CD8-positive, alpha-beta memory T cell (primary cell): ENCODE data around the gene PPP1R13L. TPM values are rescaled to one million over a fixed set of nuclear protein-coding genes. Genes with fewer than 3 reads are reported as not detected.
"Not testable (repeated sequence)": the region's sequence is repeated elsewhere in the genome, so short reads cannot be mapped to it uniquely, and the experiment has no call there.

Source experiments
- CTCF ChIA-PET: fragments of 350-600 bp; sonication (Branson Sonifier 250); formaldehyde crosslinking; loops from one replicate; lab custom pipeline; 2021; ENCODE audit warnings: antibody characterized with exemption; lab: Charles Lee
- POLR2A ChIA-PET: fragments of 350-600 bp; sonication (Branson Sonifier 250); formaldehyde crosslinking; loops from one replicate; lab custom pipeline; 2021; ENCODE audit warnings: antibody characterized with exemption; lab: Charles Lee
- DNase-seq, 5 donors: peaks; one replicate each; pipeline versions ENCODE4 v3.0.0 to v3.0.0-alpha.2; 2020 to 2022; ENCODE audit warnings: mixed read lengths in 1 of 5
- H3K27ac ChIP-seq: one replicate; pipeline ENCODE4 v1.7.0; 2013; ENCODE audit warnings: low read depth, mild to moderate bottlenecking, low read length, moderate library complexity
- H3K27me3 ChIP-seq: 2 replicates; pipeline ENCODE4 v1.7.0; 2013; ENCODE audit warnings: low read length, mild to moderate bottlenecking; ENCODE audit not compliant: insufficient read depth, poor library complexity, severe bottlenecking
- H3K36me3 ChIP-seq: 2 replicates; pipeline ENCODE4 v1.7.0; 2013; ENCODE audit warnings: mild to moderate bottlenecking, low read length, moderate library complexity; ENCODE audit not compliant: insufficient read depth
- H3K4me1 ChIP-seq: 2 replicates; pipeline ENCODE4 v1.7.0; 2013; ENCODE audit warnings: mild to moderate bottlenecking, low read length, moderate library complexity; ENCODE audit not compliant: insufficient read depth
- H3K4me3 ChIP-seq: 2 replicates; pipeline ENCODE4 v1.7.0; 2013; ENCODE audit warnings: mild to moderate bottlenecking, low read length
- H3K9me3 ChIP-seq: 2 replicates; pipeline ENCODE4 v1.7.0; 2013; ENCODE audit warnings: mild to moderate bottlenecking, low read length
- H3K27ac Mint-ChIP-seq, 8 donors: one replicate each; pipeline ENCODE4 v1.8.0; 2020 to 2021; ENCODE audit warnings: mixed read lengths in 8 of 8, mild to moderate bottlenecking in 6 of 8, inconsistent platforms in 3 of 8, moderate library complexity in 3 of 8
- H3K27me3 Mint-ChIP-seq, 2 donors: one replicate each; pipeline ENCODE4 v1.8.0; 2020 to 2021; ENCODE audit warnings: mixed read lengths in 2 of 2, mild to moderate bottlenecking in 1 of 2, moderate library complexity in 1 of 2
- H3K36me3 Mint-ChIP-seq, 3 donors: one replicate each; pipeline ENCODE4 v1.8.0; 2020 to 2021; ENCODE audit warnings: mixed read lengths in 3 of 3, inconsistent platforms in 1 of 3, mild to moderate bottlenecking in 1 of 3
- H3K4me1 Mint-ChIP-seq, 3 donors: one replicate each; pipeline ENCODE4 v1.8.0; 2020 to 2021; ENCODE audit warnings: mixed read lengths in 3 of 3, inconsistent platforms in 1 of 3, mild to moderate bottlenecking in 1 of 3
- H3K4me3 Mint-ChIP-seq, 7 donors: one replicate each; pipeline ENCODE4 v1.8.0; 2020 to 2021; ENCODE audit warnings: mixed read lengths in 7 of 7, mild to moderate bottlenecking in 6 of 7, moderate library complexity in 4 of 7, inconsistent platforms in 2 of 7
- H3K9me3 Mint-ChIP-seq, 5 donors: one replicate each; pipeline ENCODE4 v1.8.0; 2020 to 2022; ENCODE audit warnings: mixed read lengths in 5 of 5, mild to moderate bottlenecking in 3 of 5, moderate library complexity in 2 of 5, inconsistent platforms in 1 of 5
- polyA plus RNA-seq: library from polyadenylated mRNA; unstranded; fragments of 300-500 nt; fragmentation: Illumina TruSeq; gene quantifications from one replicate; pipeline ENCODE4 v1.2.3, GENCODE V29; 2021
- total RNA-seq, 2 experiments: library from RNA; stranded (reverse); gene quantifications; one replicate each; pipeline ENCODE4 v1.2.3, GENCODE V29; 2021

The PPP1R13L gene
- total and polyA plus RNA-seq, 3 experiments from 2014 or later = 0.83 to 4.3 (median 3.9) TPM

GRCh38 chr19:45431008-45431407, 26.1 kb upstream of the PPP1R13L start:
- H3K27ac Mint-ChIP-seq, H3K36me3 Mint-ChIP-seq, H3K9me3 Mint-ChIP-seq, H3K4me1 ChIP-seq, H3K9me3 ChIP-seq, H3K4me3 Mint-ChIP-seq, H3K27ac ChIP-seq, H3K4me3 ChIP-seq, POLR2A ChIA-PET, H3K27me3 ChIP-seq, DNase-seq, H3K36me3 ChIP-seq, H3K27me3 Mint-ChIP-seq: not testable (repeated sequence)
- H3K4me1 Mint-ChIP-seq = peaks cover 7 to 17% (median 11%) of the 10 kb centered on the region in 3 donors
- CTCF ChIA-PET = interaction anchor here (1.5 to 9.1 kb wide), 3 partner anchors 9 to 55 kb away, joined by 8 to 75 read pairs (median 12); no protein-coding TSS in a partner anchor

- peak overlapping the region in 1 of 8 donors; percentile 43 for H3K27ac Mint-ChIP-seq
- POLR2A ChIA-PET, H3K27ac ChIP-seq, H3K4me1 ChIP-seq, H3K4me3 ChIP-seq, H3K27me3 Mint-ChIP-seq, DNase-seq, H3K36me3 ChIP-seq, H3K27me3 ChIP-seq, H3K9me3 ChIP-seq, H3K36me3 Mint-ChIP-seq, H3K9me3 Mint-ChIP-seq: not testable (repeated sequence)
- H3K4me3 Mint-ChIP-seq = peak overlapping the region in 2 of 7 donors; percentile 18 to 37
- CTCF ChIA-PET = interaction anchor here (1.2 to 9.1 kb wide), 3 partner anchors 10 to 56 kb away, joined by 8 to 75 read pairs (median 12); no protein-coding TSS in a partner anchor
- peaks cover 10 to 20% (median 11%) of the 10 kb centered on the region in 3 donors for H3K4me1 Mint-ChIP-seq
Observed at GRCh38 chr19:45429896-45430295, 25.0 kb upstream of the PPP1R13L start.

- H3K36me3 Mint-ChIP-seq = peaks cover 0 to 3% (median 0%) of the 10 kb centered on the region in 3 donors
- no peaks in the 10 kb centered on the region for H3K36me3 ChIP-seq
- no peaks in the 10 kb centered on the region for H3K9me3 Mint-ChIP-seq
- H3K27me3 Mint-ChIP-seq = peaks cover 0 to 2% of the 10 kb centered on the region in 2 donors
- no peaks in the 10 kb centered on the region for H3K27me3 ChIP-seq
- H3K27ac ChIP-seq = peak overlapping the region; percentile 48
- H3K4me3 Mint-ChIP-seq = peak overlapping the region; percentile 67 to 83 (median 80)
- peak overlapping the region; percentile 47 for H3K4me3 ChIP-seq
- H3K4me1 ChIP-seq = peaks cover 12% of the 10 kb centered on the region
- H3K9me3 ChIP-seq = no peaks in the 10 kb centered on the region
- H3K4me1 Mint-ChIP-seq = peaks cover 21 to 32% (median 22%) of the 10 kb centered on the region in 3 donors
- CTCF ChIA-PET = interaction anchor here (0.7 to 9.1 kb wide), 12 partner anchors 11 to 453 kb away, joined by 3 to 75 read pairs (median 4); partner anchors contain the start of gene QPCTL
- POLR2A ChIA-PET = interaction anchor here (0.5 to 0.8 kb wide), 3 partner anchors 50 to 187 kb away, joined by 4 to 5 read pairs (median 4); no protein-coding TSS in a partner anchor
- DNase-seq = peak in 2 of 5 donors; percentile 20 to 56
- H3K27ac Mint-ChIP-seq = peak overlapping the region in 5 of 8 donors; percentile 15 to 56 (median 54)
Observed at GRCh38 chr19:45428384-45429231, 23.7 kb upstream of the PPP1R13L start.

GRCh38 chr19:45424191-45425058, 19.6 kb upstream of the PPP1R13L start:
- peaks cover 38 to 61% (median 43%) of the 10 kb centered on the region in 3 donors for H3K4me1 Mint-ChIP-seq
- H3K4me3 Mint-ChIP-seq = peak overlapping the region; percentile 85 to 99 (median 91)
- ChIA-PET POLR2A (interaction anchor here (0.8 to 1.3 kb wide), 3 partner anchors 15 to 217 kb away, joined by 3 to 5 read pairs (median 3); partner anchors contain the start of gene FOSB), CTCF (interaction anchor here (0.7 to 9.1 kb wide), 4 partner anchors 15 to 305 kb away, joined by 3 to 75 read pairs (median 4); no protein-coding TSS in a partner anchor)
- peak overlapping the region; percentile 63 to 97 (median 92) for H3K27ac Mint-ChIP-seq
- peaks cover 5% of the 10 kb centered on the region for H3K36me3 ChIP-seq
- peaks cover 0 to 27% (median 0%) of the 10 kb centered on the region in 3 donors for H3K36me3 Mint-ChIP-seq
- no peaks in the 10 kb centered on the region for H3K9me3 Mint-ChIP-seq
- H3K4me3 ChIP-seq = peak overlapping the region; percentile 80
- DNase-seq = peak in 2 of 5 donors; percentile 28 to 31
- H3K27me3 Mint-ChIP-seq = peaks cover 0 to 2% of the 10 kb centered on the region in 2 donors
- H3K9me3 ChIP-seq = no peaks in the 10 kb centered on the region
- no peaks in the 10 kb centered on the region for H3K27me3 ChIP-seq
- peaks cover 21% of the 10 kb centered on the region for H3K4me1 ChIP-seq
- H3K27ac ChIP-seq = peak overlapping the region; percentile 79

GRCh38 chr19:45423589-45424190, 18.8 kb upstream of the PPP1R13L start, which contains the start of gene ERCC1:
Gene ERCC1 (minus strand): TSS chr19:45423917. CDS start chr19:45423374, 543 bp downstream.
- Histone ChIP-seq H3K27me3 (no peaks in the 10 kb centered on the region), H3K27ac (peak within 1 kb of the TSS; percentile 79), H3K36me3 (peaks cover 8% of the 10 kb centered on the region), H3K4me3 (peak within 1 kb of the TSS; percentile 80), H3K9me3 (no peaks in the 10 kb centered on the region), H3K4me1 (peaks cover 26% of the 10 kb centered on the region)
- ChIA-PET CTCF (interaction anchor here (1.0 to 9.1 kb wide), 4 partner anchors 15 to 62 kb away, joined by 3 to 75 read pairs (median 4); no protein-coding TSS in a partner anchor), POLR2A (interaction anchor here (0.8 to 1.3 kb wide), 3 partner anchors 16 to 218 kb away, joined by 3 to 5 read pairs (median 3); partner anchors contain the start of gene FOSB)
- peaks cover 41 to 65% (median 46%) of the 10 kb centered on the region in 3 donors for H3K4me1 Mint-ChIP-seq
- peaks cover 0 to 2% of the 10 kb centered on the region in 2 donors for H3K27me3 Mint-ChIP-seq
- peak in 3 of 5 donors; percentile 81 to 88 (median 86) for DNase-seq
- peaks cover 0 to 33% (median 0%) of the 10 kb centered on the region in 3 donors for H3K36me3 Mint-ChIP-seq
- no peaks in the 10 kb centered on the region for H3K9me3 Mint-ChIP-seq
- peak within 1 kb of the TSS; percentile 85 to 99 (median 91) for H3K4me3 Mint-ChIP-seq
- peak within 1 kb of the TSS; percentile 63 to 97 (median 92) for H3K27ac Mint-ChIP-seq

GRCh38 chr19:45423033-45423588, 18.2 kb upstream of the PPP1R13L start:
- peaks cover 24% of the 10 kb centered on the region for H3K4me1 ChIP-seq
- peak overlapping the region; percentile 80 for H3K4me3 ChIP-seq
- H3K4me1 Mint-ChIP-seq = peaks cover 37 to 63% (median 41%) of the 10 kb centered on the region in 3 donors
- ChIA-PET POLR2A (interaction anchor here (0.6 kb wide), 1 partner anchor 23 kb away, joined by 3 read pairs; no protein-coding TSS in a partner anchor), CTCF (interaction anchor here (0.6 to 1.0 kb wide), 2 partner anchors 14 to 16 kb away, joined by 3 read pairs; no protein-coding TSS in a partner anchor)
- DNase-seq = peak in 2 of 5 donors; percentile 71
- peak overlapping the region; percentile 79 for H3K27ac ChIP-seq
- peaks cover 0 to 2% of the 10 kb centered on the region in 2 donors for H3K27me3 Mint-ChIP-seq
- H3K27me3 ChIP-seq = no peaks in the 10 kb centered on the region
- peak overlapping the region; percentile 63 to 97 (median 92) for H3K27ac Mint-ChIP-seq
- no peaks in the 10 kb centered on the region for H3K9me3 ChIP-seq
- no peaks in the 10 kb centered on the region for H3K9me3 Mint-ChIP-seq
- peaks cover 0 to 38% (median 0%) of the 10 kb centered on the region in 3 donors for H3K36me3 Mint-ChIP-seq
- H3K4me3 Mint-ChIP-seq = peak overlapping the region; percentile 85 to 99 (median 91)
- H3K36me3 ChIP-seq = peaks cover 10% of the 10 kb centered on the region
